Activated naive CD4-positive, alpha-beta T cell treated with anti-CD3 and anti-CD28 coated beads, Interleukin-2, amount 50 U/mL, for 16 hours (primary cell): ENCODE measurements around the gene TWIST1.

Experiments used
- DNase-seq: peaks from one replicate; pipeline ENCODE4 v3.0.0-alpha.2; 2020

The TWIST1 gene

DNA sequence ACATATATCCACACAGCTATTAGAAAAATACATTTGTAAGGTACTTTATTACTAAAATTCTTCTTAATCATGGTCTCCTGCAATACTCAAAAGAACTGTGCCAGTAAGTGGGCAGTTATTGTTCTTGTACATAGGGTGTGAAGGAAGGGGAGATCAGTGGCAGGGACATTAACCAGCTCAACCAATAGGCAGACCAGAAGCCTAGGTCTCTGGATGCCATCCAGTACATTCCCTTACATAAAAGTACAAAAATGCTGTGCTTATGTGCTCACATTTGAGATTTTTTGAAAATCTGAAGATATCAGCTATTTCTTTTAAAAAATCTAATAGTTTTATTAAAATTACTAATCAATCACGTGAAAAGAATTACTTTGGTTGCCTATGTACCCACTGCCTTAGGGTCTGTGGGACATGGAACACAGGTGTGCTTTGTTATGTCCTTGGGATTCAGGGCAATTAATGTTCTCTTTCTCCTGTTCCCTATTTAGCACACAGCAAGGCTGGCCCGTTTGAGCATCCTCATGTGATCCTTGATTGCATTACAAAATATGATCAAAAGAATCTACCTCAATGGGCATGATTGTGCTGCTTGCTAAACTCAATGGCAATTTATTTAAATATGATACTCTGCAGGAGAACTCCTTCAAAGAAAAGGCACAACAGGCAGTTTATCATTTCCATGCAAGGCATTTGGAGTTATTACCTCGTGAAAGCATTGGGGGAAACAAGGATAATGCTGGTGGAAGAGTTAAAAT lies 22.7 kb downstream of the TWIST1 start:
- DNase-seq: no peak

DNA sequence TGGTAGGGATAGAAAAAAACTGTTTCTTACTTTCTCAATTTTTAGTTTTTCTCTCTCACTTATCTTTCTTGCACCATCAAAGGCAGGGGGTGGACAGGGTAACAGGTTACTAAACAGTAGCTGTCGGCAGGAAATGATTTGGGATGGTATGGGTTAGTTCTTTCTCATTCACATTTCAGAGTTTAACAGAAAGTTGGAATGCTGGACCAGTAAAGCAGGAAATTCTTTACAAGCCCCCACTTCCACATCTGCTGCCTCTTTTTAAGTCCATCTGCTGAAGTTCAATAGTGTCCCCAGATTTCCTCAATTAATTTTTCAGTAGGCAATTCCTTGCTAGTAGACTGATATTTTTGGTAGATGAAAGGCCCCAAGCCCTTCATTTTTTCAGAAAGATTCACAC lies 23.3 kb downstream of the TWIST1 start:
- no peak for DNase-seq

DNA sequence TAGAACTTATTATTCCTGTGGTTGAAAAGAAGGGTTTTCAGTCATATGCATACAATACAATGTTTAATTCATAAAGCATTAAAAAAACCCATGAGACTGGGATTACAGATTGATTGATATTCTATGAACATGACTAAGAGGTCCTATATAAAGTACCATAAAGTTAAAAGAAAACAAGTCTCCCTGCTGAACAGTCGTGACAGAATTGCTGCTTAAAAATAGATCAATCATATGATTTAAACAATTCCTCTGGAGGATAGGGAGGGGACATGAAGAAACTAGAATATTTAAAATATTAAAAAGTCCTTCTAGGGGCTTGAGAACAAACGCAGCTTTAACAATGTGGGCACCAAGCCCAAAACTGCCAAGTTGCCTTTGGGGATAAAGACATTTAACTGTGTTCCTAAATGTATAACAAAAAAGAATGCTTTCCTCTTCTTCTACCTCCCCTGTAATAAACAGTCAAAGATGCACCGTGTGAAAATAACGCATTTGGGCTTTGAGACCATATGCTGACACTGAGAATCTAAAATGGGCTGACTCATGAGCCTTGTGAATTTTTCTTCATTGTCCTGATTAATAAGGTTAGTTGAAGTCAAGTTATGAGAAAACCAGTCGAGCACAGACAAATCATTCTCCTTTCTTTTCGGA lies 25.8 kb downstream of the TWIST1 start:
- no peak for DNase-seq

DNA sequence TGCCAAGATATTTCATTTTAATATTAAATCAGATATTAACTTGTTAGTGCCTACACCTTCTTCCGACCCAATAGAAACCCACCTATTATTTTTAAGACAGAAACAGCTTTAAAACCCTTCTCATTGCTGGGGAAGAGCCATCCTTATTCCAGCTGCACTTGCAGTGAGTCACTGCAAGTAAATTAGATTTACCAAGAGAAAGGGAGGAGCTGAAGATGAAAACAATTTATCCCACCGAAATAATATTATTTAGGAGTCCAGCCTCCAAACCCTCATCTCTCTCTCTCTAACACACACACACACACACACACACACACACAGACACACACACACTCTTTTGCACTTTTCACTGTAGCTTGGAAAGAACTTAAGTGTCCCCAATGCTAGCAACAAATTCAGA lies 26.9 kb downstream of the TWIST1 start:
- DNase-seq: no peak

DNA sequence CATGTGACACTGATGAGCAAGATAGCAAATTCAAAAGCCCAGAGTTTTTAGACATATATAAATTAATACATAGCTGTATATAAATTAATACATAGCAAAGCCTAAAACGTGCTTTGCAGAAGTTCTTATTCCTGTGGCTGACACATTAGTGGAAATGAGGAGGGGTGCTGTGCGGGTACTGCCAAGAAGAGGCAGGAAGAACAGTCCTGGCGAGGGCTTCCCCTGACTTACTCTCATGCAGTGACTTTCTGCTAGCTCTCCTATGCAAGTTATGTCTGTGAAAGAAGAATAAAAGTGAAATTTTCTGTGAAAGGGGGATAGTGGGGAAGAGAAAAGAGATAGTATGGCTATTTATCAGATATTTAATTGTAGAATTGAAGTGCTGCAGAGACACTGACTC lies 27.6 kb downstream of the TWIST1 start:
- no peak for DNase-seq

DNA sequence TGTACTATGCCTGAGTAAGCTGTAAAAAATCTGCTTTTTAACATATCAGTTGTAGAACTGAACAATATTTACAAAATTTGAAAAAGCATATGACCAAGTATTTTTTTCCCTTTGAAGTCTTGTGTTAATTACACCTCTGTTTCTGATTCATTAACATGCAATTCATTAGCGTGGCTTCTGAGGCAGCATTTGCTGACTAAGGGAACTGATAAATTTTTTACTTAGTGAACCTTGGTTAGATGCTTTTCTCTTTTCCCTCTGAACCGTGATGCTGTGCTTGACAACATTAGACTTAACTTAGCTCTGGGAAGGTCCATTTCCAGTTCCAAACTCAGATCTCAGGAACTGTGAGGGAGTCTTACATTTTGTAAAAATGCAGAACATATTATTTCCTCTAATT lies 28.1 kb downstream of the TWIST1 start:
- no peak for DNase-seq

DNA sequence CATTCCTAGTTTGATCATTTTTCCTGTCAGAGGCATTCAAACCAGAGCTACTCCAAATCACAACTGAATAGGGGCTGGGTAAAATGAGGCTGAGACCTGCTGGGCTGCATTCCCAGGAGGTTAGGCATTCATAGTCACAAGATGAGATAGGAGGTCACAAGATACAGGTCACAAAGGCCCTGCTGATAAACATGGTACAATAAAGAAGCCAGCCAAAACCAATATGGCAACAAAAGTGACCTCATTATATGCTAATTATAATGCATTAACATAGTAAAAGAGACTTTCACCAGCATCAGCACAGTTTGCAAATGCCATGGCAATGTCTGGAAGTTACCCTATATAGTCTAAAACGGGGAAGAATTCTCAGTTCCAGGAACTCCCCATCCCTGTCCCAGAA lies 37.3 kb downstream of the TWIST1 start:
- no peak for DNase-seq

DNA sequence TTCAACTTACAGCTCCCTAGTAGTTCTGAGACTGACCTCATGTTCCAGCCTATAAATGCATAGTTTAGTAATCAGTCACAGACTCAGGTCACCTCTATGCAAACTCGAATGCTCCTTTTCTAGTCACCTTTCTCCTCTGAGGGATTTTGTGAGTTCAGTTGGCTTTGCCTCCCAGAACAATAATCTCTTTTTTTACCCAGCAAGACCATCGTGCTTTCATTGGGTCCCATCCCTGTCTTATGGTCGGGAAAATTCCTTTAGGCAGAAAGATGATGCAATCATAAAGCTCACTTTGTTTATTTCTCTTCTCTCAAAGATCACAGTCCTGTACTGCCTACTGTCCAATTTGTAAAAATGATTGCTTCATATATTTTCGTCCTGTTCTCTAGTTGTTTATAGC lies 38.4 kb downstream of the TWIST1 start:
- no peak for DNase-seq

DNA sequence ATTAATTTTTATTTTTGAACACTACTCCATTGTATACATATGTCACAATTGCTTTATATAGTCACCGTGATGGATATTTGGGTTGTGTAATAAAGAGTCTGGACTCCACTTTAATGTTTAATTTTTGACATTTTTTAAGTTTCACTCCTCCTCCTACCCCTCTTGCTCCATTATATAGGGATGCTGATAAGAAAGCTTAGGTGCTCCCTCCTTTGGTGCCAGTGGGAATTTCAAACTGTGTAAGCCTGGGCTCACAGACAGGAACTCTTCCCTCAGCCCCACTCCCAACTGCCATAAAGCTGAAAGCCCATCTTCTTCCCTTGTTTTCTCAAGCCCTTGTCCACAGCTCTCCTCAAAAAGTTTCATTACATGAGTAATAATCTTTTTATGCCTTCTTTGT lies 47.6 kb downstream of the TWIST1 start:
- no peak for DNase-seq

DNA sequence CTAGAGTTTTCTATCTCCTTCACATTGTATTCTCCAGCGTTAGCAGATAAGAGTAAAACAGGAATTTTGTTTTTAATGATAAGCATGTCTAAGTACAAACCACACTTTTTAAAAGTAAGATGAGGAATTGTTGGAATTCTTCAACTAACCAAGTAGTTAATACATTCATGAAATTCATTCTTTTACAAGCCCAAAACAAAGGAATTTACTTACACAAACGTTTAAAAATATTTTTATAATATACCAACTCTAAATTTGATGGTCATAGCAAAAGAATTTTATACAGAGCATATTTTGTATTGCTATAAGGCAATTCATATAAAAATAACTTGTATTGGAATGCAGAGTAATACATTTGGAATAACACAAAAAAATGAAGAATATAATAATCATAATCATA lies 51.3 kb downstream of the TWIST1 start:
- DNase-seq: no peak
